GM23338 (cell line): ENCODE results near the gene HIVEP3.

Experiments used
- CREB1 ChIP-seq: fragments of 250-450 bp; sonication (Bioruptor Pico); IDR thresholded peaks from 2 replicates; pipeline ENCODE4 v1.5.0; 2020; ENCODE audit warnings: low read depth, mild to moderate bottlenecking, moderate library complexity
- CTCF ChIP-seq, 2 experiments: fragments of 200-600 bp in 1 of 2; sonication (generic) in 1 of 2; conservative IDR thresholded peaks; 2 replicates each; pipeline versions ENCODE4 v1.5.1 to v1.6.1; 2016 to 2017; ENCODE audit warnings: antibody characterized with exemption in 2 of 2, low read depth in 2 of 2, mild to moderate bottlenecking in 2 of 2, moderate library complexity in 1 of 2
- ETS1 ChIP-seq: IDR thresholded peaks from 2 replicates; pipeline ENCODE4 v1.6.1; 2016; ENCODE audit warnings: antibody characterized with exemption
- EZH2 ChIP-seq: fragments of 200-600 bp; sonication (generic); IDR thresholded peaks from one replicate; pipeline ENCODE4 v1.8.0; 2017; ENCODE audit warnings: antibody characterized with exemption, mild to moderate bottlenecking, low read depth; ENCODE audit not compliant: unreplicated experiment
- EZH2phosphoT487 ChIP-seq: fragments of 200-600 bp; sonication (generic); IDR thresholded peaks from one replicate; pipeline ENCODE4 v1.8.1; 2018; ENCODE audit warnings: antibody characterized with exemption; ENCODE audit not compliant: unreplicated experiment
- JUNB ChIP-seq: IDR thresholded peaks from one replicate; pipeline ENCODE4 v1.6.1; 2016; ENCODE audit warnings: antibody characterized with exemption; ENCODE audit not compliant: unreplicated experiment
- POLR2AphosphoS5 ChIP-seq: IDR thresholded peaks from 2 replicates; pipeline ENCODE4 v1.6.1; 2016; ENCODE audit warnings: antibody characterized with exemption, low read depth
- REST ChIP-seq: IDR thresholded peaks from one replicate; pipeline ENCODE4 v1.6.1; 2018; ENCODE audit warnings: antibody characterized with exemption; ENCODE audit not compliant: unreplicated experiment
- ZNF331 ChIP-seq: fragments of 250-450 bp; sonication (Bioruptor Pico); IDR thresholded peaks from 2 replicates; pipeline ENCODE4 v1.5.0; 2020; ENCODE audit warnings: low read depth, mild to moderate bottlenecking, moderate library complexity

- TF ChIP-seq CTCF (conservative IDR thresholded peaks at IDR 0.05; ENCODE audit: low read depth in 2 of 2) (no peak), REST (no peak), JUNB (no peak), POLR2AphosphoS5 (no peak), EZH2 (no peak), ZNF331 (CRISPR knock-in tag) (no peak), EZH2phosphoT487 (no peak), CREB1 (CRISPR knock-in tag) (no peak), ETS1 (no peak)
Observed at GRCh38 chr1:41536361-41536802, 382.3 kb downstream of the HIVEP3 start.
